Measurements from ENCODE around the gene TULP3. TPM values are rescaled to one million over a fixed set of nuclear protein-coding genes. Genes with fewer than 3 reads are reported as not detected.

Gene TULP3
- total RNA-seq, 5 donors from 2014 or later (not counting 1 experiment from before 2014, with no cell fraction given): 5.6 to 8.9 (median 7.7) TPM

- Mint-ChIP-seq H3K4me1 (no peaks in the 10 kb centered on the region), H3K4me3 (no peak overlapping the region), H3K27ac (no peak overlapping the region), H3K9me3 (no peaks in the 10 kb centered on the region), H3K36me3 (no peaks in the 10 kb centered on the region), H3K27me3 (peaks cover 11 to 17% of the 10 kb centered on the region in 2 donors)
- no peak overlapping the region for H3K27ac ChIP-seq (ENCODE audit: low read length)
- H3K9me3 ChIP-seq: no peaks in the 10 kb centered on the region
- H3K4me3 ChIP-seq (ENCODE audit: control insufficient read depth in 1 of 2, extremely low read depth in 1 of 2, low read length in 1 of 2): no peak overlapping the region
- DNase-seq: no peak
- H3K27me3 ChIP-seq (replicated peaks in 1 of 2; ENCODE audit: control insufficient read depth in 2 of 2, extremely low read depth in 1 of 2, insufficient read depth in 2 of 2, low read length in 1 of 2): peaks cover 0 to 15% of the 10 kb centered on the region in 2 experiments
- no peak for ATAC-seq (replicated peaks in 1 of 4)
- POLR2A ChIA-PET: no interaction called here
- no peaks in the 10 kb centered on the region for H3K4me1 ChIP-seq (ENCODE audit: control insufficient read depth in 1 of 2, extremely low read depth in 1 of 2, insufficient read depth in 2 of 2, low read length in 2 of 2)
- 87% methylated on average over 5 of the region's 9 CpGs for WGBS (ENCODE audit: insufficient coverage)
- CTCF ChIA-PET: no interaction called here
- no peaks in the 10 kb centered on the region for H3K36me3 ChIP-seq (ENCODE audit: control insufficient read depth in 2 of 2, extremely low read depth in 1 of 2, insufficient read depth in 1 of 2, low read length in 1 of 2)
Measured at GRCh38 chr12:2973566-2973965, 82.9 kb downstream of the TULP3 start.

GRCh38 chr12:2974560-2974971 lies 83.9 kb downstream of the TULP3 start:
- no peaks in the 10 kb centered on the region for H3K9me3 ChIP-seq
- ATAC-seq (replicated peaks in 1 of 4) (no peak), DNase-seq (no peak)
- 80% methylated on average over 8 of the region's 10 CpGs for WGBS (ENCODE audit: insufficient coverage)
- Mint-ChIP-seq H3K36me3 (no peaks in the 10 kb centered on the region), H3K4me3 (no peak overlapping the region), H3K27ac (no peak overlapping the region), H3K27me3 (peaks cover 11 to 14% of the 10 kb centered on the region in 2 donors), H3K4me1 (no peaks in the 10 kb centered on the region), H3K9me3 (no peaks in the 10 kb centered on the region)
- CTCF ChIA-PET: no interaction called here
- peaks cover 0 to 15% of the 10 kb centered on the region in 2 experiments for H3K27me3 ChIP-seq (replicated peaks in 1 of 2; ENCODE audit: control insufficient read depth in 2 of 2, extremely low read depth in 1 of 2, insufficient read depth in 2 of 2, low read length in 1 of 2)
- POLR2A ChIA-PET: interaction anchor here in 1 of 2 donors (0.6 kb wide), 1 partner anchor 9 kb away, joined by 4 read pairs; no protein-coding TSS in a partner anchor
- no peak overlapping the region for H3K4me3 ChIP-seq (ENCODE audit: control insufficient read depth in 1 of 2, extremely low read depth in 1 of 2, low read length in 1 of 2)
- H3K4me1 ChIP-seq (ENCODE audit: control insufficient read depth in 1 of 2, extremely low read depth in 1 of 2, insufficient read depth in 2 of 2, low read length in 2 of 2): no peaks in the 10 kb centered on the region
- H3K36me3 ChIP-seq (ENCODE audit: control insufficient read depth in 2 of 2, extremely low read depth in 1 of 2, insufficient read depth in 1 of 2, low read length in 1 of 2): no peaks in the 10 kb centered on the region
- no peak overlapping the region for H3K27ac ChIP-seq (ENCODE audit: low read length)

GRCh38 chr12:2976581-2976996 lies 85.9 kb downstream of the TULP3 start:
- H3K27me3 ChIP-seq (replicated peaks in 1 of 2; ENCODE audit: control insufficient read depth in 2 of 2, extremely low read depth in 1 of 2, insufficient read depth in 2 of 2, low read length in 1 of 2): peaks cover 0 to 11% of the 10 kb centered on the region in 2 experiments
- no peaks in the 10 kb centered on the region for H3K4me1 Mint-ChIP-seq
- no peak overlapping the region for H3K27ac Mint-ChIP-seq
- ATAC-seq (replicated peaks in 1 of 4) (no peak), DNase-seq (no peak)
- ChIA-PET POLR2A (no interaction called here), CTCF (no interaction called here)
- WGBS (ENCODE audit: insufficient coverage): no CpG with 5 or more reads among the region's 6 CpGs
- H3K4me3 Mint-ChIP-seq: no peak overlapping the region
- H3K36me3 Mint-ChIP-seq: no peaks in the 10 kb centered on the region
- H3K27ac ChIP-seq (ENCODE audit: low read length): no peak overlapping the region
- H3K27me3 Mint-ChIP-seq: peaks cover 7 to 10% of the 10 kb centered on the region in 2 donors
- H3K4me1 ChIP-seq (ENCODE audit: control insufficient read depth in 1 of 2, extremely low read depth in 1 of 2, insufficient read depth in 2 of 2, low read length in 2 of 2): no peaks in the 10 kb centered on the region
- H3K4me3 ChIP-seq (ENCODE audit: control insufficient read depth in 1 of 2, extremely low read depth in 1 of 2, low read length in 1 of 2): no peak overlapping the region
- no peaks in the 10 kb centered on the region for H3K9me3 ChIP-seq
- H3K9me3 Mint-ChIP-seq: no peaks in the 10 kb centered on the region
- no peaks in the 10 kb centered on the region for H3K36me3 ChIP-seq (ENCODE audit: control insufficient read depth in 2 of 2, extremely low read depth in 1 of 2, insufficient read depth in 1 of 2, low read length in 1 of 2)

- Mint-ChIP-seq H3K9me3 (no peaks in the 10 kb centered on the region), H3K4me3 (no peak overlapping the region), H3K4me1 (no peaks in the 10 kb centered on the region), H3K27ac (no peak overlapping the region), H3K36me3 (no peaks in the 10 kb centered on the region), H3K27me3 (peaks cover 6 to 10% of the 10 kb centered on the region in 2 donors)
- Histone ChIP-seq H3K36me3 (ENCODE audit: control insufficient read depth in 2 of 2, extremely low read depth in 1 of 2, insufficient read depth in 1 of 2, low read length in 1 of 2) (no peaks in the 10 kb centered on the region), H3K27ac (ENCODE audit: low read length) (no peak overlapping the region), H3K4me1 (ENCODE audit: control insufficient read depth in 1 of 2, extremely low read depth in 1 of 2, insufficient read depth in 2 of 2, low read length in 2 of 2) (no peaks in the 10 kb centered on the region), H3K4me3 (ENCODE audit: control insufficient read depth in 1 of 2, extremely low read depth in 1 of 2, low read length in 1 of 2) (no peak overlapping the region), H3K27me3 (replicated peaks in 1 of 2; ENCODE audit: control insufficient read depth in 2 of 2, extremely low read depth in 1 of 2, insufficient read depth in 2 of 2, low read length in 1 of 2) (peaks cover 0 to 10% of the 10 kb centered on the region in 2 experiments), H3K9me3 (no peaks in the 10 kb centered on the region)
- WGBS (ENCODE audit: insufficient coverage): 85% methylated on average over 4 of the region's 5 CpGs
- no peak for ATAC-seq (replicated peaks in 1 of 4)
- CTCF ChIA-PET: no interaction called here
- POLR2A ChIA-PET: no interaction called here
- DNase-seq: no peak
Measured at GRCh38 chr12:2977776-2978175, 87.1 kb downstream of the TULP3 start.

GRCh38 chr12:2979806-2980205 lies 89.1 kb downstream of the TULP3 start:
- no peaks in the 10 kb centered on the region for H3K4me1 Mint-ChIP-seq
- no peak overlapping the region for H3K4me3 Mint-ChIP-seq
- H3K36me3 Mint-ChIP-seq: no peaks in the 10 kb centered on the region
- CTCF ChIA-PET: no interaction called here
- no peaks in the 10 kb centered on the region for H3K36me3 ChIP-seq (ENCODE audit: control insufficient read depth in 2 of 2, extremely low read depth in 1 of 2, insufficient read depth in 1 of 2, low read length in 1 of 2)
- POLR2A ChIA-PET: no interaction called here
- H3K27ac ChIP-seq (ENCODE audit: low read length): no peak overlapping the region
- H3K4me1 ChIP-seq (ENCODE audit: control insufficient read depth in 1 of 2, extremely low read depth in 1 of 2, insufficient read depth in 2 of 2, low read length in 2 of 2): no peaks in the 10 kb centered on the region
- ATAC-seq (replicated peaks in 1 of 4) (no peak), DNase-seq (no peak)
- H3K27me3 ChIP-seq (replicated peaks in 1 of 2; ENCODE audit: control insufficient read depth in 2 of 2, extremely low read depth in 1 of 2, insufficient read depth in 2 of 2, low read length in 1 of 2): no peaks in the 10 kb centered on the region
- WGBS (ENCODE audit: insufficient coverage): 53% methylated on average over 3 of the region's 4 CpGs
- peaks cover 0 to 3% of the 10 kb centered on the region in 2 donors for H3K27me3 Mint-ChIP-seq
- H3K4me3 ChIP-seq (ENCODE audit: control insufficient read depth in 1 of 2, extremely low read depth in 1 of 2, low read length in 1 of 2): no peak overlapping the region
- no peaks in the 10 kb centered on the region for H3K9me3 ChIP-seq
- no peak overlapping the region for H3K27ac Mint-ChIP-seq
- no peaks in the 10 kb centered on the region for H3K9me3 Mint-ChIP-seq

- Mint-ChIP-seq H3K4me3 (no peak overlapping the region), H3K27me3 (peaks cover 0 to 3% of the 10 kb centered on the region in 2 donors), H3K36me3 (no peaks in the 10 kb centered on the region), H3K9me3 (no peaks in the 10 kb centered on the region), H3K4me1 (no peaks in the 10 kb centered on the region), H3K27ac (no peak overlapping the region)
- no peak overlapping the region for H3K27ac ChIP-seq (ENCODE audit: low read length)
- no peaks in the 10 kb centered on the region for H3K4me1 ChIP-seq (ENCODE audit: control insufficient read depth in 1 of 2, extremely low read depth in 1 of 2, insufficient read depth in 2 of 2, low read length in 2 of 2)
- H3K27me3 ChIP-seq (replicated peaks in 1 of 2; ENCODE audit: control insufficient read depth in 2 of 2, extremely low read depth in 1 of 2, insufficient read depth in 2 of 2, low read length in 1 of 2): no peaks in the 10 kb centered on the region
- ATAC-seq (replicated peaks in 1 of 4) (no peak), DNase-seq (no peak)
- 91% methylated on average over 5 of the region's 7 CpGs for WGBS (ENCODE audit: insufficient coverage)
- no peaks in the 10 kb centered on the region for H3K36me3 ChIP-seq (ENCODE audit: control insufficient read depth in 2 of 2, extremely low read depth in 1 of 2, insufficient read depth in 1 of 2, low read length in 1 of 2)
- no peaks in the 10 kb centered on the region for H3K9me3 ChIP-seq
- ChIA-PET POLR2A (no interaction called here), CTCF (no interaction called here)
- no peak overlapping the region for H3K4me3 ChIP-seq (ENCODE audit: control insufficient read depth in 1 of 2, extremely low read depth in 1 of 2, low read length in 1 of 2)
Measured at GRCh38 chr12:2980630-2981029, 89.9 kb downstream of the TULP3 start.

- no peak overlapping the region for H3K27ac Mint-ChIP-seq
- no peak overlapping the region for H3K4me3 ChIP-seq (ENCODE audit: control insufficient read depth in 1 of 2, extremely low read depth in 1 of 2, low read length in 1 of 2)
- no peaks in the 10 kb centered on the region for H3K36me3 Mint-ChIP-seq
- no peaks in the 10 kb centered on the region for H3K36me3 ChIP-seq (ENCODE audit: control insufficient read depth in 2 of 2, extremely low read depth in 1 of 2, insufficient read depth in 1 of 2, low read length in 1 of 2)
- H3K27me3 ChIP-seq (replicated peaks in 1 of 2; ENCODE audit: control insufficient read depth in 2 of 2, extremely low read depth in 1 of 2, insufficient read depth in 2 of 2, low read length in 1 of 2): no peaks in the 10 kb centered on the region
- WGBS (ENCODE audit: insufficient coverage): 86% methylated on average over 12 of the region's 13 CpGs
- H3K27ac ChIP-seq (ENCODE audit: low read length): no peak overlapping the region
- CTCF ChIA-PET: no interaction called here
- no peaks in the 10 kb centered on the region for H3K4me1 Mint-ChIP-seq
- no peaks in the 10 kb centered on the region for H3K9me3 ChIP-seq
- H3K9me3 Mint-ChIP-seq: peaks cover 0 to 4% (median 0%) of the 10 kb centered on the region in 3 donors
- peaks cover 3 to 4% of the 10 kb centered on the region in 2 donors for H3K27me3 Mint-ChIP-seq
- no peaks in the 10 kb centered on the region for H3K4me1 ChIP-seq (ENCODE audit: control insufficient read depth in 1 of 2, extremely low read depth in 1 of 2, insufficient read depth in 2 of 2, low read length in 2 of 2)
- POLR2A ChIA-PET: interaction anchor here in 1 of 2 donors (0.6 kb wide), 1 partner anchor 401 kb away, joined by 3 read pairs; no protein-coding TSS in a partner anchor
- DNase-seq (no peak), ATAC-seq (replicated peaks in 1 of 4) (no peak)
- H3K4me3 Mint-ChIP-seq: no peak overlapping the region
Measured at GRCh38 chr12:2982361-2982760, 91.7 kb downstream of the TULP3 start.
